ENCODE measurements around the gene TMEM35B.
A peak's percentile ranks its signal among the peaks of the same experiment; 100 is the strongest.

Gene TMEM35B

GRCh38 chr1:35030338-35030737, 45.2 kb upstream of the TMEM35B start:
- H3K4ac ChIP-seq (ENCODE audit: low read depth in 1 of 2, low read length in 2 of 2): peak overlapping the region in 1 of 2 experiments; percentile 35
- peak overlapping the region in 1 of 2 experiments; percentile 65 for H3K14ac ChIP-seq (ENCODE audit: low read length in 2 of 2)
- no peak overlapping the region for H2BK12ac ChIP-seq (ENCODE audit: low read length in 2 of 2)
- H2BK5ac ChIP-seq (ENCODE audit: low read depth, low read length, poor library complexity, severe bottlenecking): no peak overlapping the region
- peak overlapping the region; percentile 85 for H3K4me2 ChIP-seq (ENCODE audit: low read length, poor library complexity, severe bottlenecking)
- H3K27me3 ChIP-seq (ENCODE audit: control insufficient read depth in 1 of 2, insufficient read depth in 1 of 2, low read length in 2 of 2): no peaks in the 10 kb centered on the region
- peak overlapping the region; percentile 97 for H3K9ac ChIP-seq (ENCODE audit: low read length)
- no peak overlapping the region for H3K18ac ChIP-seq (ENCODE audit: low read depth in 1 of 2, low read length in 2 of 2)
- no peak overlapping the region for H2BK15ac ChIP-seq (ENCODE audit: low read depth, poor library complexity, severe bottlenecking)
- H3K4me3 ChIP-seq (ENCODE audit: insufficient read depth in 1 of 2, low read depth in 1 of 2, low read length in 2 of 2): peak overlapping the region in 1 of 2 experiments; percentile 93
- H3K9me3 ChIP-seq (ENCODE audit: control insufficient read depth, low read length): peaks cover 13% of the 10 kb centered on the region
- H3K27ac ChIP-seq (ENCODE audit: low read length, poor library complexity, severe bottlenecking): no peak overlapping the region
- no peak overlapping the region for H4K8ac ChIP-seq (ENCODE audit: low read length)
- peaks cover 4% of the 10 kb centered on the region for H3K4me1 ChIP-seq (ENCODE audit: control insufficient read depth, insufficient read depth, low read depth, low read length)
- no peak overlapping the region for H2AK5ac ChIP-seq (ENCODE audit: low read length, severe bottlenecking)
- peaks cover 10% of the 10 kb centered on the region for H3K79me1 ChIP-seq (replicated peaks; ENCODE audit: low read length, poor library complexity, severe bottlenecking)
- 98% methylated on average over 4 of the region's 5 CpGs for WGBS
- peaks cover 3 to 18% of the 10 kb centered on the region in 2 experiments for H3K36me3 ChIP-seq (ENCODE audit: control insufficient read depth in 1 of 2, insufficient read depth in 2 of 2, low read depth in 1 of 2, low read length in 2 of 2)
- no peak overlapping the region for H4K91ac ChIP-seq (ENCODE audit: low read length)
- peak; percentile 2 for DNase-seq
- no peak overlapping the region for H2AFZ ChIP-seq (ENCODE audit: low read depth, low read length)
- no peak overlapping the region for H2BK120ac ChIP-seq (ENCODE audit: low read depth, low read length)
- no peak overlapping the region for H3K23ac ChIP-seq (ENCODE audit: low read length in 2 of 2)

GRCh38 chr1:35029761-35030160, 44.6 kb upstream of the TMEM35B start:
- H3K18ac ChIP-seq (ENCODE audit: low read depth in 1 of 2, low read length in 2 of 2): no peak overlapping the region
- no peak overlapping the region for H2BK120ac ChIP-seq (ENCODE audit: low read depth, low read length)
- H2AFZ ChIP-seq (ENCODE audit: low read depth, low read length): no peak overlapping the region
- no peak overlapping the region for H3K4me2 ChIP-seq (ENCODE audit: low read length, poor library complexity, severe bottlenecking)
- no peak overlapping the region for H3K14ac ChIP-seq (ENCODE audit: low read length in 2 of 2)
- peak overlapping the region in 1 of 2 experiments; percentile 93 for H3K4me3 ChIP-seq (ENCODE audit: insufficient read depth in 1 of 2, low read depth in 1 of 2, low read length in 2 of 2)
- no peak overlapping the region for H4K91ac ChIP-seq (ENCODE audit: low read length)
- no peak overlapping the region for H3K27ac ChIP-seq (ENCODE audit: low read length, poor library complexity, severe bottlenecking)
- H3K9me3 ChIP-seq (ENCODE audit: control insufficient read depth, low read length): peaks cover 13% of the 10 kb centered on the region
- H2BK5ac ChIP-seq (ENCODE audit: low read depth, low read length, poor library complexity, severe bottlenecking): no peak overlapping the region
- DNase-seq: peak; percentile 21
- no peak overlapping the region for H3K4ac ChIP-seq (ENCODE audit: low read depth in 1 of 2, low read length in 2 of 2)
- H3K4me1 ChIP-seq (ENCODE audit: control insufficient read depth, insufficient read depth, low read depth, low read length): peaks cover 4% of the 10 kb centered on the region
- H4K8ac ChIP-seq (ENCODE audit: low read length): no peak overlapping the region
- no peak overlapping the region for H2AK5ac ChIP-seq (ENCODE audit: low read length, severe bottlenecking)
- no peak overlapping the region for H2BK15ac ChIP-seq (ENCODE audit: low read depth, poor library complexity, severe bottlenecking)
- no peak overlapping the region for H2BK12ac ChIP-seq (ENCODE audit: low read length in 2 of 2)
- peaks cover 13% of the 10 kb centered on the region for H3K79me1 ChIP-seq (replicated peaks; ENCODE audit: low read length, poor library complexity, severe bottlenecking)
- H3K27me3 ChIP-seq (ENCODE audit: control insufficient read depth in 1 of 2, insufficient read depth in 1 of 2, low read length in 2 of 2): no peaks in the 10 kb centered on the region
- H3K9ac ChIP-seq (ENCODE audit: low read length): peak overlapping the region; percentile 97
- peaks cover 3 to 18% of the 10 kb centered on the region in 2 experiments for H3K36me3 ChIP-seq (ENCODE audit: control insufficient read depth in 1 of 2, insufficient read depth in 2 of 2, low read depth in 1 of 2, low read length in 2 of 2)
- no peak overlapping the region for H3K23ac ChIP-seq (ENCODE audit: low read length in 2 of 2)

GRCh38 chr1:35016406-35016805, 31.3 kb upstream of the TMEM35B start:
- no peak overlapping the region for H2BK5ac ChIP-seq (ENCODE audit: low read depth, low read length, poor library complexity, severe bottlenecking)
- no peaks in the 10 kb centered on the region for H3K9me3 ChIP-seq (ENCODE audit: control insufficient read depth, low read length)
- H3K27ac ChIP-seq (ENCODE audit: low read length, poor library complexity, severe bottlenecking): no peak overlapping the region
- H3K18ac ChIP-seq (ENCODE audit: low read depth in 1 of 2, low read length in 2 of 2): no peak overlapping the region
- H3K36me3 ChIP-seq (ENCODE audit: control insufficient read depth in 1 of 2, insufficient read depth in 2 of 2, low read depth in 1 of 2, low read length in 2 of 2): peaks cover 6 to 82% of the 10 kb centered on the region in 2 experiments
- no peak overlapping the region for H4K91ac ChIP-seq (ENCODE audit: low read length)
- no peak overlapping the region for H4K8ac ChIP-seq (ENCODE audit: low read length)
- H2BK15ac ChIP-seq (ENCODE audit: low read depth, poor library complexity, severe bottlenecking): no peak overlapping the region
- no peak overlapping the region for H3K4ac ChIP-seq (ENCODE audit: low read depth in 1 of 2, low read length in 2 of 2)
- H3K4me3 ChIP-seq (ENCODE audit: insufficient read depth in 1 of 2, low read depth in 1 of 2, low read length in 2 of 2): no peak overlapping the region
- H3K27me3 ChIP-seq (ENCODE audit: control insufficient read depth in 1 of 2, insufficient read depth in 1 of 2, low read length in 2 of 2): no peaks in the 10 kb centered on the region
- no peak overlapping the region for H3K14ac ChIP-seq (ENCODE audit: low read length in 2 of 2)
- H2BK12ac ChIP-seq (ENCODE audit: low read length in 2 of 2): no peak overlapping the region
- no peak overlapping the region for H3K4me2 ChIP-seq (ENCODE audit: low read length, poor library complexity, severe bottlenecking)
- H2AFZ ChIP-seq (ENCODE audit: low read depth, low read length): no peak overlapping the region
- DNase-seq: no peak
- H3K23ac ChIP-seq (ENCODE audit: low read length in 2 of 2): no peak overlapping the region
- H3K9ac ChIP-seq (ENCODE audit: low read length): no peak overlapping the region
- H3K79me1 ChIP-seq (replicated peaks; ENCODE audit: low read length, poor library complexity, severe bottlenecking): peaks cover 15% of the 10 kb centered on the region
- H2BK120ac ChIP-seq (ENCODE audit: low read depth, low read length): no peak overlapping the region
- H2AK5ac ChIP-seq (ENCODE audit: low read length, severe bottlenecking): no peak overlapping the region
- no peaks in the 10 kb centered on the region for H3K4me1 ChIP-seq (ENCODE audit: control insufficient read depth, insufficient read depth, low read depth, low read length)

GRCh38 chr1:35014486-35014885, 29.3 kb upstream of the TMEM35B start:
- peaks cover 11% of the 10 kb centered on the region for H3K79me1 ChIP-seq (replicated peaks; ENCODE audit: low read length, poor library complexity, severe bottlenecking)
- no peak overlapping the region for H2BK120ac ChIP-seq (ENCODE audit: low read depth, low read length)
- no peak overlapping the region for H3K4me2 ChIP-seq (ENCODE audit: low read length, poor library complexity, severe bottlenecking)
- WGBS: 100% methylated on average over 1 of the region's 2 CpGs
- no peak overlapping the region for H3K9ac ChIP-seq (ENCODE audit: low read length)
- H2BK15ac ChIP-seq (ENCODE audit: low read depth, poor library complexity, severe bottlenecking): no peak overlapping the region
- no peaks in the 10 kb centered on the region for H3K27me3 ChIP-seq (ENCODE audit: control insufficient read depth in 1 of 2, insufficient read depth in 1 of 2, low read length in 2 of 2)
- no peaks in the 10 kb centered on the region for H3K4me1 ChIP-seq (ENCODE audit: control insufficient read depth, insufficient read depth, low read depth, low read length)
- no peak overlapping the region for H2AFZ ChIP-seq (ENCODE audit: low read depth, low read length)
- H3K14ac ChIP-seq (ENCODE audit: low read length in 2 of 2): no peak overlapping the region
- peaks cover 14 to 93% of the 10 kb centered on the region in 2 experiments for H3K36me3 ChIP-seq (ENCODE audit: control insufficient read depth in 1 of 2, insufficient read depth in 2 of 2, low read depth in 1 of 2, low read length in 2 of 2)
- H4K91ac ChIP-seq (ENCODE audit: low read length): no peak overlapping the region
- no peak overlapping the region for H2BK12ac ChIP-seq (ENCODE audit: low read length in 2 of 2)
- H3K4ac ChIP-seq (ENCODE audit: low read depth in 1 of 2, low read length in 2 of 2): no peak overlapping the region
- no peak for DNase-seq
- H3K9me3 ChIP-seq (ENCODE audit: control insufficient read depth, low read length): no peaks in the 10 kb centered on the region
- no peak overlapping the region for H3K4me3 ChIP-seq (ENCODE audit: insufficient read depth in 1 of 2, low read depth in 1 of 2, low read length in 2 of 2)
- H4K8ac ChIP-seq (ENCODE audit: low read length): no peak overlapping the region
- no peak overlapping the region for H2BK5ac ChIP-seq (ENCODE audit: low read depth, low read length, poor library complexity, severe bottlenecking)
- no peak overlapping the region for H3K18ac ChIP-seq (ENCODE audit: low read depth in 1 of 2, low read length in 2 of 2)
- H2AK5ac ChIP-seq (ENCODE audit: low read length, severe bottlenecking): no peak overlapping the region
- no peak overlapping the region for H3K27ac ChIP-seq (ENCODE audit: low read length, poor library complexity, severe bottlenecking)
- no peak overlapping the region for H3K23ac ChIP-seq (ENCODE audit: low read length in 2 of 2)

Measured in mesenchymal stem cell (in vitro differentiated cells and primary cell).